VCaP (cell line): ENCODE measurements around the gene FGF8.

Experiments used
- H3K27ac ChIP-seq: fragments of 450-650 bp; 2 replicates; pipeline ENCODE4 v1.5.1; 2017
- CTCF ChIP-seq: fragments of 450-650 bp; conservative IDR thresholded peaks from 2 replicates; pipeline ENCODE4 v1.5.1; 2017; ENCODE audit warnings: mild to moderate bottlenecking, moderate library complexity

FGF8 gene

GRCh38 chr10:101777619-101778145 lies 1.8 kb upstream of the FGF8 start:
- no peak overlapping the region for H3K27ac ChIP-seq
- no peak for TF ChIP-seq CTCF

GRCh38 chr10:101776161-101776817 lies 375 bp upstream of the FGF8 start:
- no peak overlapping the region for H3K27ac ChIP-seq
- TF ChIP-seq CTCF, result no peak

GRCh38 chr10:101774589-101775272 lies 1.2 kb downstream of the FGF8 start:
- H3K27ac ChIP-seq, result no peak overlapping the region
- TF ChIP-seq CTCF, result no peak

- no peak overlapping the region for H3K27ac ChIP-seq
- TF ChIP-seq CTCF, result no peak
Measured at GRCh38 chr10:101773923-101774588, 1.9 kb downstream of the FGF8 start.

- H3K27ac ChIP-seq, result no peak overlapping the region
- TF ChIP-seq CTCF, result no peak
Measured at GRCh38 chr10:101772895-101773761, 2.8 kb downstream of the FGF8 start.

GRCh38 chr10:101772017-101772894 lies 3.7 kb downstream of the FGF8 start:
- H3K27ac ChIP-seq, result no peak overlapping the region
- no peak for TF ChIP-seq CTCF
